ENCODE data around the gene HMGB2.

GRCh38 chr4:173328236-173328901, 5.8 kb downstream of the HMGB2 start:
- TF ChIP-seq FOXM1 (IDR thresholded peaks at IDR 0.05; ENCODE audit: borderline replicate concordance, low read depth) (no peak), EP300 (IDR thresholded peaks at IDR 0.05; ENCODE audit: borderline replicate concordance) (no peak), RAD21 (IDR thresholded peaks at IDR 0.05; ENCODE audit: low read depth) (no peak)
- TF ChIP-seq, protein P1, sequence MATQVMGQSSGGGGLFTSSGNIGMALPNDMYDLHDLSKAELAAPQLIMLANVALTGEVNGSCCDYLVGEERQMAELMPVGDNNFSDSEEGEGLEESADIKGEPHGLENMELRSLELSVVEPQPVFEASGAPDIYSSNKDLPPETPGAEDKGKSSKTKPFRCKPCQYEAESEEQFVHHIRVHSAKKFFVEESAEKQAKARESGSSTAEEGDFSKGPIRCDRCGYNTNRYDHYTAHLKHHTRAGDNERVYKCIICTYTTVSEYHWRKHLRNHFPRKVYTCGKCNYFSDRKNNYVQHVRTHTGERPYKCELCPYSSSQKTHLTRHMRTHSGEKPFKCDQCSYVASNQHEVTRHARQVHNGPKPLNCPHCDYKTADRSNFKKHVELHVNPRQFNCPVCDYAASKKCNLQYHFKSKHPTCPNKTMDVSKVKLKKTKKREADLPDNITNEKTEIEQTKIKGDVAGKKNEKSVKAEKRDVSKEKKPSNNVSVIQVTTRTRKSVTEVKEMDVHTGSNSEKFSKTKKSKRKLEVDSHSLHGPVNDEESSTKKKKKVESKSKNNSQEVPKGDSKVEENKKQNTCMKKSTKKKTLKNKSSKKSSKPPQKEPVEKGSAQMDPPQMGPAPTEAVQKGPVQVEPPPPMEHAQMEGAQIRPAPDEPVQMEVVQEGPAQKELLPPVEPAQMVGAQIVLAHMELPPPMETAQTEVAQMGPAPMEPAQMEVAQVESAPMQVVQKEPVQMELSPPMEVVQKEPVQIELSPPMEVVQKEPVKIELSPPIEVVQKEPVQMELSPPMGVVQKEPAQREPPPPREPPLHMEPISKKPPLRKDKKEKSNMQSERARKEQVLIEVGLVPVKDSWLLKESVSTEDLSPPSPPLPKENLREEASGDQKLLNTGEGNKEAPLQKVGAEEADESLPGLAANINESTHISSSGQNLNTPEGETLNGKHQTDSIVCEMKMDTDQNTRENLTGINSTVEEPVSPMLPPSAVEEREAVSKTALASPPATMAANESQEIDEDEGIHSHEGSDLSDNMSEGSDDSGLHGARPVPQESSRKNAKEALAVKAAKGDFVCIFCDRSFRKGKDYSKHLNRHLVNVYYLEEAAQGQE (IDR thresholded peaks at IDR 0.05; ENCODE audit: low read depth), result no peak

Measured in Ishikawa (cell line).